Ovary (tissue), 3 donors: ENCODE data around the gene GSTT2B.

ENCODE experiments used
- CTCF ChIP-seq, 3 donors: fragments of 450-650 bp in 2 of 3; fragments of 200-600 bp in 1 of 3; IDR thresholded peaks; one replicate each; pipeline versions ENCODE4 v1.5.1 to v1.8.0; 2016 to 2022; ENCODE audit warnings: antibody characterized with exemption in 3 of 3, mild to moderate bottlenecking in 1 of 3
- POLR2A ChIP-seq: fragments of 450-650 bp; IDR thresholded peaks from one replicate; pipeline ENCODE4 v1.6.1; 2017; ENCODE audit warnings: antibody characterized with exemption, mild to moderate bottlenecking, moderate library complexity
- donor health status: DM: no; HTN: no; CAD: no.

- TF ChIP-seq CTCF (IDR thresholded peaks at IDR 0.05) (no peak), POLR2A (no peak)
These were observed 42.9 kb upstream of the GSTT2B start for GRCh38 chr22:24003887-24004286.
